ENCODE results near the gene HTRA2.

The HTRA2 gene

GRCh38 chr2:74542978-74543377 is 13.2 kb downstream of the HTRA2 start:
- DNase-seq (ENCODE audit: low spot score) = no peak

GRCh38 chr2:74544634-74545033 is 14.9 kb downstream of the HTRA2 start:
- DNase-seq (ENCODE audit: low spot score) = no peak

- DNase-seq (ENCODE audit: low spot score) = no peak
Measured at GRCh38 chr2:74546004-74546403, 16.3 kb downstream of the HTRA2 start.

GRCh38 chr2:74548285-74548899 is 18.7 kb downstream of the HTRA2 start:
- DNase-seq (ENCODE audit: low spot score) = no peak

- DNase-seq (ENCODE audit: low spot score) = peak; percentile 69
Measured at GRCh38 chr2:74548900-74549826, 19.4 kb downstream of the HTRA2 start.

GRCh38 chr2:74550231-74550630 is 20.5 kb downstream of the HTRA2 start:
- DNase-seq (ENCODE audit: low spot score) = no peak

GRCh38 chr2:74551530-74551929 is 21.8 kb downstream of the HTRA2 start:
- no peak for DNase-seq (ENCODE audit: low spot score)

- DNase-seq (ENCODE audit: low spot score) = no peak
Measured at GRCh38 chr2:74551942-74552913, 22.5 kb downstream of the HTRA2 start.

GRCh38 chr2:74552914-74553811 is 23.4 kb downstream of the HTRA2 start:
- peak; percentile 44 for DNase-seq (ENCODE audit: low spot score)

- DNase-seq (ENCODE audit: low spot score) = peak; percentile 95
Measured at GRCh38 chr2:74553892-74554819, 24.4 kb downstream of the HTRA2 start, which contains the start of the genes DOK1 and LOXL3. DOK1 (plus strand) TSS chr2:74554720; CDS start chr2:74554755, 35 bp downstream. LOXL3 (minus strand) TSS chr2:74553942; CDS start chr2:74552634, 1,308 bp downstream.

GRCh38 chr2:74554820-74555531 is 25.2 kb downstream of the HTRA2 start:
- DNase-seq (ENCODE audit: low spot score) = no peak

GRCh38 chr2:74555610-74556103 is 25.9 kb downstream of the HTRA2 start:
- DNase-seq (ENCODE audit: low spot score) = no peak

GRCh38 chr2:74556159-74556558 is 26.4 kb downstream of the HTRA2 start:
- DNase-seq (ENCODE audit: low spot score) = no peak

- no peak for DNase-seq (ENCODE audit: low spot score)
Measured at GRCh38 chr2:74556831-74557370, 27.2 kb downstream of the HTRA2 start.

- no peak for DNase-seq (ENCODE audit: low spot score)
Measured at GRCh38 chr2:74558284-74559230, 28.8 kb downstream of the HTRA2 start.

GRCh38 chr2:74559912-74560311 is 30.2 kb downstream of the HTRA2 start:
- no peak for DNase-seq (ENCODE audit: low spot score)

GRCh38 chr2:74560591-74560990 is 30.9 kb downstream of the HTRA2 start:
- DNase-seq (ENCODE audit: low spot score) = no peak

Measured in AG08395 (cell line).